CD8-positive, alpha-beta memory T cell (primary cell): ENCODE measurements around the gene MCM8. TPM values are rescaled to one million over a fixed set of nuclear protein-coding genes. Genes with fewer than 3 reads are reported as not detected.
A peak's percentile ranks its signal among the peaks of the same experiment; 100 is the strongest.

Experiments
- CTCF ChIA-PET: fragments of 350-600 bp; sonication (Branson Sonifier 250); formaldehyde crosslinking; loops from one replicate; lab custom pipeline; 2021; ENCODE audit warnings: antibody characterized with exemption; lab: Charles Lee
- POLR2A ChIA-PET: fragments of 350-600 bp; sonication (Branson Sonifier 250); formaldehyde crosslinking; loops from one replicate; lab custom pipeline; 2021; ENCODE audit warnings: antibody characterized with exemption; lab: Charles Lee
- DNase-seq, 5 donors: peaks; one replicate each; pipeline versions ENCODE4 v3.0.0 to v3.0.0-alpha.2; 2020 to 2022; ENCODE audit warnings: mixed read lengths in 1 of 5
- H3K27ac ChIP-seq: one replicate; pipeline ENCODE4 v1.7.0; 2013; ENCODE audit warnings: low read depth, mild to moderate bottlenecking, low read length, moderate library complexity
- H3K27me3 ChIP-seq: 2 replicates; pipeline ENCODE4 v1.7.0; 2013; ENCODE audit warnings: low read length, mild to moderate bottlenecking; ENCODE audit not compliant: insufficient read depth, poor library complexity, severe bottlenecking
- H3K36me3 ChIP-seq: 2 replicates; pipeline ENCODE4 v1.7.0; 2013; ENCODE audit warnings: mild to moderate bottlenecking, low read length, moderate library complexity; ENCODE audit not compliant: insufficient read depth
- H3K4me1 ChIP-seq: 2 replicates; pipeline ENCODE4 v1.7.0; 2013; ENCODE audit warnings: mild to moderate bottlenecking, low read length, moderate library complexity; ENCODE audit not compliant: insufficient read depth
- H3K4me3 ChIP-seq: 2 replicates; pipeline ENCODE4 v1.7.0; 2013; ENCODE audit warnings: mild to moderate bottlenecking, low read length
- H3K9me3 ChIP-seq: 2 replicates; pipeline ENCODE4 v1.7.0; 2013; ENCODE audit warnings: mild to moderate bottlenecking, low read length
- H3K27ac Mint-ChIP-seq, 8 donors: one replicate each; pipeline ENCODE4 v1.8.0; 2020 to 2021; ENCODE audit warnings: mixed read lengths in 8 of 8, mild to moderate bottlenecking in 6 of 8, inconsistent platforms in 3 of 8, moderate library complexity in 3 of 8
- H3K27me3 Mint-ChIP-seq, 2 donors: one replicate each; pipeline ENCODE4 v1.8.0; 2020 to 2021; ENCODE audit warnings: mixed read lengths in 2 of 2, mild to moderate bottlenecking in 1 of 2, moderate library complexity in 1 of 2
- H3K36me3 Mint-ChIP-seq, 3 donors: one replicate each; pipeline ENCODE4 v1.8.0; 2020 to 2021; ENCODE audit warnings: mixed read lengths in 3 of 3, inconsistent platforms in 1 of 3, mild to moderate bottlenecking in 1 of 3
- H3K4me1 Mint-ChIP-seq, 3 donors: one replicate each; pipeline ENCODE4 v1.8.0; 2020 to 2021; ENCODE audit warnings: mixed read lengths in 3 of 3, inconsistent platforms in 1 of 3, mild to moderate bottlenecking in 1 of 3
- H3K4me3 Mint-ChIP-seq, 7 donors: one replicate each; pipeline ENCODE4 v1.8.0; 2020 to 2021; ENCODE audit warnings: mixed read lengths in 7 of 7, mild to moderate bottlenecking in 6 of 7, moderate library complexity in 4 of 7, inconsistent platforms in 2 of 7
- H3K9me3 Mint-ChIP-seq, 5 donors: one replicate each; pipeline ENCODE4 v1.8.0; 2020 to 2022; ENCODE audit warnings: mixed read lengths in 5 of 5, mild to moderate bottlenecking in 3 of 5, moderate library complexity in 2 of 5, inconsistent platforms in 1 of 5
- polyA plus RNA-seq: library from polyadenylated mRNA; unstranded; fragments of 300-500 nt; fragmentation: Illumina TruSeq; gene quantifications from one replicate; pipeline ENCODE4 v1.2.3, GENCODE V29; 2021
- total RNA-seq, 2 experiments: library from RNA; stranded (reverse); gene quantifications; one replicate each; pipeline ENCODE4 v1.2.3, GENCODE V29; 2021

The MCM8 gene
- total and polyA plus RNA-seq, 3 experiments from 2014 or later: 0.35 to 33.8 (median 31.9) TPM

DNA sequence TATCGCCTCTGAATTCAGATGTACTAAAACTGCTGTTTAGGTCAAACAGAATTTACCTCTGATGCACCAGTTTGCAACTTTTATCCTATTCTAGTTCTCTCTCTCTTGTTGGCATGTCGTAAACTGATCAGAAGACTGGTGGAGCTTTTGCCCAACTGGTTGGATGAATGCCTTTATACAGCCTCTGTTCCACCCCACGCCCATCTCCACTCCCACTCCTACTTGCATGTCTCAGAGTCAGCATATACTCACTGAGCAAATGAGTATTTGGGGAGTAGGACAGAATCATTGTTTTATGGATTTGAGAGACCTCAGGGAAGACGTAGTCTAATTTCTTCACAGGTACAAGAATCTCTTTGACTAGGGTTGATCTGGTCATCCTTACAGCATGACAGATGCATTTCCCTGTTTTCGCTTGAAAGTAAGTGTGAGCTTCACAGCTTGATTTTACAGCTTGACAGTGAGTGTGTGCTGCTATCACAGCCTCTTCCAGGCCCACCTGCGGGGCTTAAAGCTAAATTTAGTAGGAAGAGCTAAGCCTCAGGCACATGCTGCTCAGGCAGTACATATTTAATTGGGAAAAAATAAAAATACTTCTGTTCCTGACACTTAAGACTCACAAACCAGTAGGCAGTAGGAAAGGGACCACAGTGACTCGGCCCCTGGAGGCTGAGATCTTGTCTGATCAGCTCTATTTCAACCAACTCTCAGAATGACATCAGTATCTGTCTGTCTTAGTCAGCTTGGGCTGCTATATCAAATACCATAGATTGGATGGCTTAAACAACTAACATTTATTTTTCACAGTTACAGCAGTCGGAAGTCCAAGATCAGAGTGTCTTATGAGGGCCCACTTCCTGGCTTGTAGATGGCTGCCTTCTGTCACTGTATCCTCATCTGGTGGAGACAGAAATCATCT lies 30.6 kb upstream of the MCM8 start:
- Mint-ChIP-seq H3K27me3 (peaks cover 4 to 27% of the 10 kb centered on the region in 2 donors), H3K27ac (peak overlapping the region in 6 of 8 donors; percentile 10 to 74 (median 20)), H3K36me3 (no peaks in the 10 kb centered on the region), H3K4me3 (no peak overlapping the region), H3K4me1 (peaks cover 12 to 19% (median 17%) of the 10 kb centered on the region in 3 donors), H3K9me3 (no peaks in the 10 kb centered on the region)
- Histone ChIP-seq H3K27ac (no peak overlapping the region), H3K4me1 (peaks cover 10% of the 10 kb centered on the region), H3K4me3 (no peak overlapping the region), H3K36me3 (no peaks in the 10 kb centered on the region), H3K27me3 (no peaks in the 10 kb centered on the region), H3K9me3 (no peaks in the 10 kb centered on the region)
- ChIA-PET CTCF (interaction anchor here (1.2 kb wide), 1 partner anchor 9 kb away, joined by 3 read pairs; no protein-coding TSS in a partner anchor), POLR2A (no interaction called here)
- DNase-seq: no peak

DNA sequence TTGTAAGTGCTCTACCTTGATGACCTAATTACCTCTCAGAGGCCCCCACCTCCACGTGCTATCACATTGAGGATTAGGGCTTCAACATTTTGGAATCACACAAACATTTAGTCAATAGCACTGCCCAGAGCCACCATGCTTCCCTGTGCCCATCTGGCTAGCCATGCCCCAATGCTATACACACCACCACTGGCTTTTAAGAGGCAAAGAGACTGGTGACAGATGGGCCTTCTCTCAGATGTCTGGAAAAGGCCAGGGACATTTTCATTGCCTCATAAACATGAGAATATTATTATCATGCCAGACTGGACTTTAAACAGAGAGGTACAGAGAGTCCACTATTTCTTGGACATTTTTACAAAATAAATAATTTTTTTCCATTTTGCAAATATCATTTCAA lies 29.9 kb upstream of the MCM8 start:
- H3K36me3 Mint-ChIP-seq: no peaks in the 10 kb centered on the region
- peaks cover 10% of the 10 kb centered on the region for H3K4me1 ChIP-seq
- H3K27me3 Mint-ChIP-seq: peaks cover 4 to 24% of the 10 kb centered on the region in 2 donors
- no peak overlapping the region for H3K4me3 ChIP-seq
- no peaks in the 10 kb centered on the region for H3K9me3 ChIP-seq
- no peaks in the 10 kb centered on the region for H3K9me3 Mint-ChIP-seq
- H3K36me3 ChIP-seq: no peaks in the 10 kb centered on the region
- ChIA-PET CTCF (no interaction called here), POLR2A (no interaction called here)
- H3K27ac ChIP-seq: no peak overlapping the region
- peak overlapping the region in 3 of 8 donors; percentile 14 to 74 (median 20) for H3K27ac Mint-ChIP-seq
- no peak for DNase-seq
- H3K27me3 ChIP-seq: no peaks in the 10 kb centered on the region
- H3K4me3 Mint-ChIP-seq: no peak overlapping the region
- H3K4me1 Mint-ChIP-seq: peaks cover 12 to 19% (median 17%) of the 10 kb centered on the region in 3 donors

DNA sequence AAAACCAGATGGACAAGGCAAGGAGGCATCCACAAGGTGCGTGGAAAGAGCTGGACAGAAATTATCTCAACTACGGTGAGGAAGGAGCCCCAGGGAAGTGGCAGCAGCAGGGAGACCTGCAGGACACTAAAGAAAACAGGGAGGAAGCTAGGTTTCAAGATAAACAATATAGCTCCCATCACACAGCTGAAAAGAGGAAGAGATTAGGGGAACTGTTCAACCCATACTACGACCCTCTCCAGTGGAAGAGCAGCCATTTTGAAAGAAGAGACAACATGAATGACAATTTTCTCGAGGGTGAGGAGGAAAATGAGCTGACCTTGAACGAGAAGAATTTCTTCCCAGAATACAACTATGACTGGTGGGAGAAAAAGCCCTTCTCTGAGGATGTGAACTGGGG lies 27.0 kb upstream of the MCM8 start:
- no peaks in the 10 kb centered on the region for H3K36me3 Mint-ChIP-seq
- no peak overlapping the region for H3K27ac ChIP-seq
- peaks cover 4 to 36% of the 10 kb centered on the region in 2 donors for H3K27me3 Mint-ChIP-seq
- POLR2A ChIA-PET: no interaction called here
- H3K9me3 ChIP-seq: no peaks in the 10 kb centered on the region
- H3K4me1 ChIP-seq: peaks cover 10% of the 10 kb centered on the region
- H3K36me3 ChIP-seq: no peaks in the 10 kb centered on the region
- no peaks in the 10 kb centered on the region for H3K9me3 Mint-ChIP-seq
- H3K4me3 Mint-ChIP-seq: no peak overlapping the region
- H3K27me3 ChIP-seq: no peaks in the 10 kb centered on the region
- no peak for DNase-seq
- CTCF ChIA-PET: no interaction called here
- peaks cover 12 to 19% (median 17%) of the 10 kb centered on the region in 3 donors for H3K4me1 Mint-ChIP-seq
- no peak overlapping the region for H3K27ac Mint-ChIP-seq
- no peak overlapping the region for H3K4me3 ChIP-seq

DNA sequence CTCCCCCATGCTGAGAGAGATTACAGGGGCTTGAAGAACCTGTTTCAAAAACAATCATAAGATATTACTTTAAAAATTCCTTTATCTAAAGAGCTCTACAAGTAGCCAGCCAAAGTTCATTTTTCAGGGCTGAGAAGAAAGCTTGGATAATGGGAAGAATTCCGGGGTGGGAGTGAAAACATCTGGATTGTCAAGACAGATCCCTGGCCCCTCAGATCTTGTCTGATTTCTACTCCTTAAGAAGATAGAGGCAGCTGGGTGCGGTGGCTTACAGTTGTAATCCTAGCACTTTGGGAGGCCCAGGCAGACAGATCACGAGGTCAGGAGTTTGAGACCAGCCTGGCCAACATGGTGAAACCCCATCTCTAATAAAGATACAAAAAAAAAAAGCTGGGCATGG lies 24.9 kb upstream of the MCM8 start:
- CTCF ChIA-PET: no interaction called here
- Histone ChIP-seq H3K36me3 (no peaks in the 10 kb centered on the region), H3K4me1 (no peaks in the 10 kb centered on the region), H3K27ac (no peak overlapping the region), H3K4me3 (no peak overlapping the region), H3K9me3 (no peaks in the 10 kb centered on the region), H3K27me3 (no peaks in the 10 kb centered on the region)
- DNase-seq: no peak
- peaks cover 0 to under 1% (median 0%) of the 10 kb centered on the region in 3 donors for H3K4me1 Mint-ChIP-seq
- POLR2A ChIA-PET: no interaction called here
- H3K36me3 Mint-ChIP-seq: no peaks in the 10 kb centered on the region
- H3K9me3 Mint-ChIP-seq: no peaks in the 10 kb centered on the region
- H3K27ac Mint-ChIP-seq: no peak overlapping the region
- peaks cover 6 to 47% of the 10 kb centered on the region in 2 donors for H3K27me3 Mint-ChIP-seq
- H3K4me3 Mint-ChIP-seq: no peak overlapping the region

DNA sequence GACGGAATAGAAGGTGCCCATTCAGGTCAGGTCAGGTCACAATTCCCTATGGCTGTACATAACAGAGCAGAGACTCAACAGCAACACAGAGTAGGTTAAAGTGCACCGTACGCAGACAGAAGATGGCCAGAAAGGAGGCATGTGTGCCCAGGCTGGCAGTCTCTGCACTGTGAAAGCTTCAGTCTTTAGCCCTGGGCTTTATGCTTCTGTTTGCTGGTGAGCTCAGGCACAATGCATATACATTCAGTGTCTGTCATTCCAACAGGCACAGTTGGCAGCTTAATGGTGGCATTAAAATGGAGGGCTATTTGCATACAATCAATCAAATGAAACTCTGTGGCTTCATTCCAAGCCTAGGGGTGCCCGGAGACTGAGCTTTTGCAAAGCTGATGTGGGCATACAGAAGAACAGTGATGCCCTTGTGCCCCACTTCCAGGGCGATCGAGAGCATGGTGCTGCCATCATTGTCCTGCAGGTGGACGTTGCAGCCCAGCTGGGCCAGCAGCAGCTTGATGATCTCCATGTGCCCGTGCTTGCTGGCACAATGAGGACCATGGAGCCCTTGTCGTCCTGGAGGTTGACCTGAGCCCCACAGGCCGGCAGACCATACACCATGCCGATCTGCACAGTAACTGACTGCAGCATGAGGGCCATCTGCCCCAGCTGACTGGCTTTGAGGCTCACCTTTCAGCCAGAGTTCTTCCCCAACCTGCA lies 22.5 kb upstream of the MCM8 start:
- Histone ChIP-seq H3K27ac (no peak overlapping the region), H3K9me3 (no peaks in the 10 kb centered on the region), H3K4me3 (no peak overlapping the region), H3K27me3 (no peaks in the 10 kb centered on the region), H3K36me3 (no peaks in the 10 kb centered on the region), H3K4me1 (no peaks in the 10 kb centered on the region)
- ChIA-PET POLR2A (no interaction called here), CTCF (interaction anchor here (1.0 kb wide), 1 partner anchor 9 kb away, joined by 3 read pairs; no protein-coding TSS in a partner anchor)
- Mint-ChIP-seq H3K4me1 (no peaks in the 10 kb centered on the region), H3K36me3 (no peaks in the 10 kb centered on the region), H3K27me3 (peaks cover 6 to 38% of the 10 kb centered on the region in 2 donors), H3K9me3 (no peaks in the 10 kb centered on the region), H3K27ac (no peak overlapping the region), H3K4me3 (no peak overlapping the region)
- DNase-seq: no peak

DNA sequence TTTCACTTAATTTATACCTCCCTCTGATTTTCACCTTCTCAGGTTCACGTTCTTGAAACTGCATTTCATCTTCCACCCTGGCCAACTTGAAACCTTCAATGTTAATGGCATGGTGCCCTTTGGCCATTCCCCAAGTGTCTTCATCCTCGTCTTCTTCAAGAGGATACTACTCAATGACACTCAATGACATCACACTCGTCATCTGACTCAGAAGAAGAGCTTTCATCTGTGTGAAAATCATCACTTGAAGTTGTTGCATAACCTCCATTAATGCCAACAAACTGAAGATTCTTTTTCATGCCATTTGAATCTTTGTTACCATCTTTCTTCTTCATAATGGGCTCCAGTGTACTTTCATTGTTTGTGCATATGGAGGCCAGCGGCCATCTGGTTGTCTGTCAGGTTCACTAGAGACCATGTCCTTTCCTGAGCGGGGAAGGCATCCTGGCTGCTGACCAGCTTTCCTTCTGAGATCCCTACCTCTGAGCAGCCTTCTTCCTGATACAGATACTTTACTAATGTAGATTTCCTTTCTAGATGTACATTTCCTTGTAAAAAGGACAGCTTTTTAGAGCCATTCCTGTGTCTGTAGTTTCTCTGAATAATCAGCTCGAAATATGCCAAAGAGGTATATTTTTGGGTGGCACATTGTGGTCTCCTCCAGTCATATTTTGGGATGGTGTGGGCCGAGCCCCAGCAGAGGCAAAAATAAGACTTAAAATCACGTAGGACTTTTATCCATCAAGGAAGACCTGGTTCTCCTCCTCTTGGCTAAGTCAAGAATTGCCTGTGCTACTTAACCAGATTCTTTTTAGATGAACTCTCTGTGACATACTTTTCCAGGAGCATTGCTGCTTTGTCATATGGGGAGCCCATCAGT lies 21.4 kb upstream of the MCM8 start:
- Histone ChIP-seq H3K4me3 (no peak overlapping the region), H3K27ac (no peak overlapping the region), H3K27me3 (no peaks in the 10 kb centered on the region), H3K9me3 (no peaks in the 10 kb centered on the region), H3K36me3 (no peaks in the 10 kb centered on the region), H3K4me1 (no peaks in the 10 kb centered on the region)
- ChIA-PET CTCF (interaction anchor here (0.9 to 1.0 kb wide), 2 partner anchors 10 to 398 kb away, joined by 3 read pairs; no protein-coding TSS in a partner anchor), POLR2A (no interaction called here)
- Mint-ChIP-seq H3K36me3 (no peaks in the 10 kb centered on the region), H3K27ac (no peak overlapping the region), H3K9me3 (no peaks in the 10 kb centered on the region), H3K4me1 (no peaks in the 10 kb centered on the region), H3K4me3 (no peak overlapping the region), H3K27me3 (peaks cover 2 to 27% of the 10 kb centered on the region in 2 donors)
- no peak for DNase-seq

DNA sequence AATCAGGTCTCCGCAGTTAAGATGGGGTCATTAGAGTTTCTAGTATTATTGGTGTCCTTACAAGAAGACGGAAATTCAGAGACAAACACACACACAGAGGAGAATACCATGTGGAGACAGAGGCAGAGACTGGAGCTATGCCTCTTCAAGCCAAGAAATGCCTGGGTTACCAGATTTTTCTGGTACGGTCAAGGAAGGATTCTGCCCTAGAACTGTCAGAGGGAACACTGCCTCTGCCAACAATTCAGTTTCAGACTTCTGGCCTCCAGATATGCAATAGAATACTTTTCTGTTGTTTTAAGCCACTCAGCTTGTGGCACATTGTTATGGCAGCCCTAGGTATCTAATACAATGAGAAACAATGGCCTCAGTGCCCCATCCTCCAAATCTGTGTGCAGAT lies 19.0 kb upstream of the MCM8 start:
- no peak overlapping the region for H3K27ac Mint-ChIP-seq
- POLR2A ChIA-PET: no interaction called here
- Histone ChIP-seq H3K4me3 (no peak overlapping the region), H3K4me1 (no peaks in the 10 kb centered on the region), H3K27me3 (no peaks in the 10 kb centered on the region), H3K27ac (no peak overlapping the region), H3K36me3 (no peaks in the 10 kb centered on the region), H3K9me3 (no peaks in the 10 kb centered on the region)
- CTCF ChIA-PET: no interaction called here
- no peak overlapping the region for H3K4me3 Mint-ChIP-seq
- H3K4me1 Mint-ChIP-seq: no peaks in the 10 kb centered on the region
- H3K27me3 Mint-ChIP-seq: peaks cover 2 to 21% of the 10 kb centered on the region in 2 donors
- H3K36me3 Mint-ChIP-seq: no peaks in the 10 kb centered on the region
- no peak for DNase-seq
- no peaks in the 10 kb centered on the region for H3K9me3 Mint-ChIP-seq
